GM23338 (cell line): ENCODE results near the gene MKNK2. TPM values are rescaled to one million over a fixed set of nuclear protein-coding genes. Genes with fewer than 3 reads are reported as not detected.

Experiments used
- ATAC-seq: fragments of 200-7000 bp; cut with Tn5 transposase; 3 replicates; pipeline ENCODE4 v1.9.1; 2020
- DNase-seq: peaks from one replicate; pipeline ENCODE4 v3.0.0-alpha.2; 2015; ENCODE audit warnings: low spot score
- H2AFZ ChIP-seq: fragments of 200-600 bp; sonication (generic); 2 replicates; pipeline ENCODE4 v1.8.0; 2016; ENCODE audit warnings: antibody characterized with exemption, mild to moderate bottlenecking, moderate library complexity
- H3F3A ChIP-seq: fragments of 200-600 bp; sonication (generic); replicated peaks from 2 replicates; pipeline ENCODE4 v1.8.0; 2017; ENCODE audit warnings: antibody characterized with exemption, mixed run types, low read depth
- H3K27ac ChIP-seq: fragments of 200-600 bp; sonication (generic); 2 replicates; pipeline ENCODE4 v1.6.1; 2016; ENCODE audit warnings: low read depth
- H3K27me3 ChIP-seq: fragments of 200-600 bp; sonication (generic); 2 replicates; pipeline ENCODE4 v1.8.0; 2016; ENCODE audit warnings: mild to moderate bottlenecking, mixed run types, moderate library complexity; ENCODE audit not compliant: insufficient read depth
- H3K36me3 ChIP-seq: fragments of 200-600 bp; sonication (generic); 2 replicates; pipeline ENCODE4 v1.8.0; 2016; ENCODE audit warnings: mild to moderate bottlenecking; ENCODE audit not compliant: insufficient read depth
- H3K4me1 ChIP-seq: fragments of 200-600 bp; sonication (generic); 2 replicates; pipeline ENCODE4 v1.8.0; 2016; ENCODE audit warnings: mild to moderate bottlenecking, moderate library complexity; ENCODE audit not compliant: insufficient read depth
- H3K4me2 ChIP-seq: fragments of 200-600 bp; sonication (generic); 2 replicates; pipeline ENCODE4 v1.7.1; 2017; ENCODE audit warnings: mixed run types
- H3K4me3 ChIP-seq: fragments of 200-600 bp; sonication (generic); 2 replicates; pipeline ENCODE4 v1.6.1; 2016; ENCODE audit warnings: mixed run types
- H3K79me2 ChIP-seq: fragments of 200-600 bp; sonication (generic); replicated peaks from 2 replicates; pipeline ENCODE4 v1.8.0; 2017; ENCODE audit warnings: mild to moderate bottlenecking; ENCODE audit not compliant: insufficient read depth
- H3K9me2 ChIP-seq: fragments of 200-600 bp; sonication (generic); 2 replicates; pipeline ENCODE4 v1.8.0; 2017; ENCODE audit not compliant: insufficient read depth
- H4K20me1 ChIP-seq: fragments of 200-600 bp; sonication (generic); replicated peaks from 2 replicates; pipeline ENCODE4 v1.8.0; 2017; ENCODE audit warnings: mild to moderate bottlenecking; ENCODE audit not compliant: insufficient read depth
- H3K27ac Mint-ChIP-seq: 2 replicates; pipeline ENCODE4 v1.8.0; 2020; ENCODE audit warnings: inconsistent platforms, mild to moderate bottlenecking, moderate library complexity, mixed read lengths
- H3K27me3 Mint-ChIP-seq: 3 replicates; pipeline ENCODE4 v1.8.0; 2022; ENCODE audit warnings: low read depth, mild to moderate bottlenecking, moderate library complexity, mixed read lengths, inconsistent platforms; ENCODE audit not compliant: insufficient read depth, poor library complexity
- H3K36me3 Mint-ChIP-seq: 3 replicates; pipeline ENCODE4 v1.8.0; 2021; ENCODE audit warnings: low read depth, mild to moderate bottlenecking, inconsistent platforms, moderate library complexity, mixed read lengths
- H3K4me1 Mint-ChIP-seq: 3 replicates; pipeline ENCODE4 v1.8.0; 2020; ENCODE audit warnings: mild to moderate bottlenecking, inconsistent platforms, mixed read lengths
- H3K4me3 Mint-ChIP-seq: 3 replicates; pipeline ENCODE4 v1.8.0; 2021; ENCODE audit warnings: moderate library complexity, mild to moderate bottlenecking, inconsistent platforms, mixed read lengths
- H3K9me3 Mint-ChIP-seq: 3 replicates; pipeline ENCODE4 v1.8.0; 2020; ENCODE audit warnings: moderate library complexity, mild to moderate bottlenecking, inconsistent platforms, mixed read lengths
- CREB1 ChIP-seq: fragments of 250-450 bp; sonication (Bioruptor Pico); IDR thresholded peaks from 2 replicates; pipeline ENCODE4 v1.5.0; 2020; ENCODE audit warnings: low read depth, mild to moderate bottlenecking, moderate library complexity
- CTCF ChIP-seq, 2 experiments: fragments of 200-600 bp in 1 of 2; sonication (generic) in 1 of 2; conservative IDR thresholded peaks; 2 replicates each; pipeline versions ENCODE4 v1.5.1 to v1.6.1; 2016 to 2017; ENCODE audit warnings: antibody characterized with exemption in 2 of 2, low read depth in 2 of 2, mild to moderate bottlenecking in 2 of 2, moderate library complexity in 1 of 2
- ETS1 ChIP-seq: IDR thresholded peaks from 2 replicates; pipeline ENCODE4 v1.6.1; 2016; ENCODE audit warnings: antibody characterized with exemption
- EZH2 ChIP-seq: fragments of 200-600 bp; sonication (generic); IDR thresholded peaks from one replicate; pipeline ENCODE4 v1.8.0; 2017; ENCODE audit warnings: antibody characterized with exemption, mild to moderate bottlenecking, low read depth; ENCODE audit not compliant: unreplicated experiment
- EZH2phosphoT487 ChIP-seq: fragments of 200-600 bp; sonication (generic); IDR thresholded peaks from one replicate; pipeline ENCODE4 v1.8.1; 2018; ENCODE audit warnings: antibody characterized with exemption; ENCODE audit not compliant: unreplicated experiment
- JUNB ChIP-seq: IDR thresholded peaks from one replicate; pipeline ENCODE4 v1.6.1; 2016; ENCODE audit warnings: antibody characterized with exemption; ENCODE audit not compliant: unreplicated experiment
- NANOG ChIP-seq: IDR thresholded peaks from 2 replicates; pipeline ENCODE4 v1.6.1; 2016; ENCODE audit warnings: antibody characterized with exemption, borderline replicate concordance
- POLR2AphosphoS5 ChIP-seq: IDR thresholded peaks from 2 replicates; pipeline ENCODE4 v1.6.1; 2016; ENCODE audit warnings: antibody characterized with exemption, low read depth
- REST ChIP-seq: IDR thresholded peaks from one replicate; pipeline ENCODE4 v1.6.1; 2018; ENCODE audit warnings: antibody characterized with exemption; ENCODE audit not compliant: unreplicated experiment
- STAT1 ChIP-seq: IDR thresholded peaks from one replicate; pipeline ENCODE4 v1.6.1; 2016; ENCODE audit warnings: antibody characterized with exemption; ENCODE audit not compliant: unreplicated experiment
- ZNF114 ChIP-seq: fragments of 250-450 bp; sonication (Bioruptor Pico); IDR thresholded peaks from 2 replicates; pipeline ENCODE4 v1.5.0; 2020; ENCODE audit warnings: mild to moderate bottlenecking, moderate library complexity
- ZNF331 ChIP-seq: fragments of 250-450 bp; sonication (Bioruptor Pico); IDR thresholded peaks from 2 replicates; pipeline ENCODE4 v1.5.0; 2020; ENCODE audit warnings: low read depth, mild to moderate bottlenecking, moderate library complexity
- ZNF462 ChIP-seq: fragments of 250-450 bp; sonication (Bioruptor Pico); IDR thresholded peaks from 2 replicates; pipeline ENCODE4 v1.5.0; 2020; ENCODE audit warnings: mild to moderate bottlenecking, moderate library complexity
- polyA plus RNA-seq: library from polyadenylated mRNA; unstranded; fragments of >200 nt; fragmentation: Nextera tagmentation; extraction: Ambion mirVana; gene quantifications from 2 replicates; pipeline ENCODE4 v1.2.1, GENCODE V29; 2016
- total RNA-seq: library from RNA; depleted of rRNA; stranded (reverse); fragments of >200 nt; shearing (Covaris generic); gene quantifications from 2 replicates; pipeline ENCODE4 v1.2.3, GENCODE V29; 2014

Gene MKNK2
- total and polyA plus RNA-seq, 2 experiments from 2014 or later = 71.0 to 159 TPM

- TF ChIP-seq CTCF (conservative IDR thresholded peaks at IDR 0.05; ENCODE audit: low read depth in 2 of 2) (no peak), NANOG (no peak), CREB1 (CRISPR knock-in tag) (no peak), EZH2 (no peak), ZNF331 (CRISPR knock-in tag) (no peak), POLR2AphosphoS5 (no peak), EZH2phosphoT487 (no peak), REST (no peak), ETS1 (no peak), JUNB (no peak), ZNF114 (CRISPR knock-in tag) (no peak), STAT1 (no peak), ZNF462 (CRISPR knock-in tag) (no peak)
- ATAC-seq (no peak), DNase-seq (no peak)
- peak overlapping the region; percentile 53; the same call in 1 of the 2 replicates for H3K27ac ChIP-seq
- no peak overlapping the region for H3K4me3 ChIP-seq
- H4K20me1 ChIP-seq = no peaks in the 10 kb centered on the region
- H3K4me1 Mint-ChIP-seq = peaks cover 24% of the 10 kb centered on the region
- H3K27me3 ChIP-seq = no peaks in the 10 kb centered on the region
- no peak overlapping the region for H2AFZ ChIP-seq
- H3K4me1 ChIP-seq = peaks cover 21% of the 10 kb centered on the region
- peak overlapping the region; percentile 85; the same call in 1 of the 2 replicates for H3K4me2 ChIP-seq
- no peaks in the 10 kb centered on the region for H3K79me2 ChIP-seq
- no peaks in the 10 kb centered on the region for H3K9me3 Mint-ChIP-seq
- peaks cover 13% of the 10 kb centered on the region; the same call in 1 of the 2 replicates for H3F3A ChIP-seq
- H3K27ac Mint-ChIP-seq = peak overlapping the region; percentile 70
- H3K4me3 Mint-ChIP-seq = peak overlapping the region; percentile 87
- no peaks in the 10 kb centered on the region for H3K36me3 ChIP-seq
- H3K9me2 ChIP-seq = no peaks in the 10 kb centered on the region
- H3K36me3 Mint-ChIP-seq = no peaks in the 10 kb centered on the region; the same call in 2 of the 3 replicates
- peaks cover 9% of the 10 kb centered on the region for H3K27me3 Mint-ChIP-seq
These were observed 11.7 kb upstream of the MKNK2 start for GRCh38 chr19:2062770-2063169.
